Kidney (tissue), 14 donors: Measurements from ENCODE around the gene CALY. TPM values are rescaled to one million over a fixed set of nuclear protein-coding genes. Genes with fewer than 3 reads are reported as not detected.
"Not testable (repeated sequence)": the region's sequence is repeated elsewhere in the genome, so short reads cannot be mapped to it uniquely, and the experiment has no call there.

Source experiments
- DNase-seq, 5 donors: peaks; one replicate each; pipeline ENCODE4 v3.0.0-alpha.2; 2013 to 2020
- FAIRE-seq: peaks from 2 replicates; lab custom pipeline; 2012; peaks lifted over from hg19 to GRCh38; lab: Jason Lieb, UNC
- H3K27ac ChIP-seq, 2 donors: one replicate each; pipeline ENCODE4 v1.7.0; 2013; ENCODE audit warnings: low read depth in 2 of 2, low read length in 2 of 2, inconsistent platforms in 1 of 2
- H3K27me3 ChIP-seq: one replicate; pipeline ENCODE4 v1.7.1; 2013; ENCODE audit warnings: low read length, inconsistent platforms; ENCODE audit not compliant: control insufficient read depth, insufficient read depth
- H3K36me3 ChIP-seq, 3 donors: one replicate each; pipeline versions ENCODE4 v1.7.0 to v1.7.1; 2013; ENCODE audit warnings: low read length in 3 of 3, control low read depth in 1 of 3, inconsistent platforms in 1 of 3; ENCODE audit not compliant: insufficient read depth in 3 of 3, control insufficient read depth in 2 of 3
- H3K4me1 ChIP-seq, 3 donors: one replicate each; pipeline versions ENCODE4 v1.7.0 to v1.7.1; 2013; ENCODE audit warnings: low read length in 3 of 3, inconsistent platforms in 1 of 3, low read depth in 1 of 3; ENCODE audit not compliant: control insufficient read depth in 2 of 3, insufficient read depth in 2 of 3
- H3K4me3 ChIP-seq, 3 donors: one replicate each; pipeline versions ENCODE4 v1.7.0 to v1.8.1; 2013; ENCODE audit warnings: low read length in 3 of 3, control low read depth in 1 of 3, inconsistent platforms in 1 of 3
- H3K9ac ChIP-seq, 3 donors: one replicate each; pipeline versions ENCODE4 v1.7.0 to v1.7.1; 2013; ENCODE audit warnings: low read length in 3 of 3, control low read depth in 1 of 3, inconsistent platforms in 1 of 3
- H3K9me3 ChIP-seq, 3 donors: one replicate each; pipeline versions ENCODE4 v1.7.0 to v1.7.1; 2013; ENCODE audit warnings: low read length in 3 of 3, control low read depth in 1 of 3, inconsistent platforms in 1 of 3; ENCODE audit not compliant: control insufficient read depth in 2 of 3, insufficient read depth in 1 of 3
- intact Hi-C: fragments of 100-400 bp; cut with DNase I; formaldehyde crosslinking; loops from one replicate; pipeline ENCODE4 v1.11.1; 2022
- polyA plus RNA-seq: library from polyadenylated mRNA; stranded (reverse); fragments of 350-450 nt; fragmentation: Illumina TruSeq; extraction: RNeasy Lipid Tissue Mini Kit (QIAGEN cat#74804); gene quantifications from one replicate; pipeline ENCODE4 v1.2.3, GENCODE V29; 2014; ENCODE audit warnings: low read depth, low replicate concordance; ENCODE audit not compliant: insufficient read depth
- total RNA-seq: library from RNA; stranded (reverse); fragmentation: NEBNext Ultra II Directional; extraction: Animal tissue kit (Norgen Biotek cat#: 25700); gene quantifications from one replicate; pipeline ENCODE4 v1.2.1, GENCODE V29; 2021
- TF ChIP-seq, protein P1 (sequence below): IDR thresholded peaks from 3 replicates; pipeline ENCODE4 v1.5.1; 2012; ENCODE audit warnings: mild to moderate bottlenecking, moderate library complexity, borderline replicate concordance; ENCODE audit not compliant: insufficient read depth; ENCODE audit errors: extremely low read depth
- donor health status: control.
- donor health status: control.
- donor health status: control.
- donor health status: control.
- donor health status: control.
- donor health status: DM: yes; HTN: yes; CAD: no.
- donor health status: Normal renal cell carcinoma (clear cell type).

CALY gene
- total and polyA plus RNA-seq, 2 donors from 2014 or later: 0.41 to 0.54 TPM

- Histone ChIP-seq H3K4me1 (peaks cover 0 to 5% (median 0%) of the 10 kb centered on the region in 3 donors), H3K27me3 (no peaks in the 10 kb centered on the region), H3K9me3 (no peaks in the 10 kb centered on the region), H3K36me3 (peaks cover 5 to 58% (median 26%) of the 10 kb centered on the region in 3 donors), H3K4me3 (no peak overlapping the region), H3K27ac (no peak overlapping the region), H3K9ac (no peak overlapping the region)
- DNase-seq: no peak
- no peak for FAIRE-seq
- TF ChIP-seq, protein P1, sequence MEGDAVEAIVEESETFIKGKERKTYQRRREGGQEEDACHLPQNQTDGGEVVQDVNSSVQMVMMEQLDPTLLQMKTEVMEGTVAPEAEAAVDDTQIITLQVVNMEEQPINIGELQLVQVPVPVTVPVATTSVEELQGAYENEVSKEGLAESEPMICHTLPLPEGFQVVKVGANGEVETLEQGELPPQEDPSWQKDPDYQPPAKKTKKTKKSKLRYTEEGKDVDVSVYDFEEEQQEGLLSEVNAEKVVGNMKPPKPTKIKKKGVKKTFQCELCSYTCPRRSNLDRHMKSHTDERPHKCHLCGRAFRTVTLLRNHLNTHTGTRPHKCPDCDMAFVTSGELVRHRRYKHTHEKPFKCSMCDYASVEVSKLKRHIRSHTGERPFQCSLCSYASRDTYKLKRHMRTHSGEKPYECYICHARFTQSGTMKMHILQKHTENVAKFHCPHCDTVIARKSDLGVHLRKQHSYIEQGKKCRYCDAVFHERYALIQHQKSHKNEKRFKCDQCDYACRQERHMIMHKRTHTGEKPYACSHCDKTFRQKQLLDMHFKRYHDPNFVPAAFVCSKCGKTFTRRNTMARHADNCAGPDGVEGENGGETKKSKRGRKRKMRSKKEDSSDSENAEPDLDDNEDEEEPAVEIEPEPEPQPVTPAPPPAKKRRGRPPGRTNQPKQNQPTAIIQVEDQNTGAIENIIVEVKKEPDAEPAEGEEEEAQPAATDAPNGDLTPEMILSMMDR: no peak
- intact Hi-C loops: no loop called here
Measured at GRCh38 chr10:133368153-133368552, 31.5 kb upstream of the CALY start.

DNA sequence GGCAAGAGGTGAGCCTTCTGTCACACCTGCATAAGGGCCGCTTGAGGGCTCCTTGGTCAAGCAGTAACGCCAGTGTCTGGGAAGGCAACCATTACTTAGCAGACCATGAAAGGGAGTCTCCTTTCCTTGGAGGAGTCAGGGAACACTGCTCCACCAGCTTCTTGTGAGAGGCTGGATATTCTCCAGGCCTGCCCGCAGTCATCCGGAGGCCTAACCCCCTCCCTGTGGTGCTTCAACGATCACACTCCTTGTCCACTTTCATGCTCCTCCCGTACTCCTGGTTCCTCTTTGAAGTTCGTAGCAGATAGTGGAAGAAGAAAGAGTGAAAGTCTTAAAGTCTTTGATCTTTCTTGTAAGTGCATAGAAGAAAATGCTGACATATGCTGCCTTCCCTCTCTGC lies 30.8 kb upstream of the CALY start:
- H3K4me1 ChIP-seq, DNase-seq, H3K4me3 ChIP-seq, H3K9me3 ChIP-seq, H3K27me3 ChIP-seq, H3K27ac ChIP-seq, H3K9ac ChIP-seq, FAIRE-seq, intact Hi-C loops: not testable (repeated sequence)
- H3K36me3 ChIP-seq: peaks cover 5 to 63% (median 31%) of the 10 kb centered on the region in 3 donors

GRCh38 chr10:133366751-133367150 lies 30.1 kb upstream of the CALY start:
- TF ChIP-seq, protein P1: no peak
- no peak overlapping the region for H3K4me3 ChIP-seq
- intact Hi-C loops: no loop called here

DNA sequence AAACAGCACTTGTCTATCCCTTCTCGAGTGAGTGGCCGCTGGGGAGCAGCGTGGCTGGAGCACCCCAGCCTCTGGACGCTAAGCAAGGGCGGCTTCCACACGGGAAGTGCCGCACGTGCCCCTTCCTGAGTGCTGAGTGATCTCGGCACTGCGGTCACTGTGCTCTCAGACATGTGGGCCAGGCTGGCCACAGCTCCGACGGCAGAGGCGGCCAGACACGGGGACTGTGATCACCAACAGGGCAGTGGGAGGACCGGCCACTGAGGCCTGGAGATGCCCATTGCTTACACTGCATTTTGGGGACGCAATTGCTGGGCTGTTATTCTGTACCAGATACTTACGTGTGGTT lies 29.4 kb upstream of the CALY start:
- H3K9ac ChIP-seq: no peak overlapping the region
- intact Hi-C loops: no loop called here
- FAIRE-seq (no peak), DNase-seq (no peak)
- H3K4me3 ChIP-seq: no peak overlapping the region
- H3K4me1 ChIP-seq: no peaks in the 10 kb centered on the region
- no peaks in the 10 kb centered on the region for H3K27me3 ChIP-seq
- H3K9me3 ChIP-seq: no peaks in the 10 kb centered on the region
- H3K36me3 ChIP-seq: peaks cover 5 to 63% (median 31%) of the 10 kb centered on the region in 3 donors
- H3K27ac ChIP-seq: no peak overlapping the region
- TF ChIP-seq, protein P1: no peak

More at GRCh38 chr10:133366751-133367150, 30.1 kb upstream of the CALY start:
- peaks cover 5 to 63% (median 31%) of the 10 kb centered on the region in 3 donors for H3K36me3 ChIP-seq
- FAIRE-seq (no peak), DNase-seq (no peak)
- H3K9me3 ChIP-seq: no peaks in the 10 kb centered on the region
- no peaks in the 10 kb centered on the region for H3K27me3 ChIP-seq
- no peak overlapping the region for H3K27ac ChIP-seq
- H3K9ac ChIP-seq: no peak overlapping the region
- no peaks in the 10 kb centered on the region for H3K4me1 ChIP-seq
